ENCODE measurements around the gene NXT1. TPM values are rescaled to one million over a fixed set of nuclear protein-coding genes. Genes with fewer than 3 reads are reported as not detected.

The NXT1 gene
- total and polyA plus RNA-seq, 11 donors = 4.2 to 20.1 (median 9.1) TPM

DNA sequence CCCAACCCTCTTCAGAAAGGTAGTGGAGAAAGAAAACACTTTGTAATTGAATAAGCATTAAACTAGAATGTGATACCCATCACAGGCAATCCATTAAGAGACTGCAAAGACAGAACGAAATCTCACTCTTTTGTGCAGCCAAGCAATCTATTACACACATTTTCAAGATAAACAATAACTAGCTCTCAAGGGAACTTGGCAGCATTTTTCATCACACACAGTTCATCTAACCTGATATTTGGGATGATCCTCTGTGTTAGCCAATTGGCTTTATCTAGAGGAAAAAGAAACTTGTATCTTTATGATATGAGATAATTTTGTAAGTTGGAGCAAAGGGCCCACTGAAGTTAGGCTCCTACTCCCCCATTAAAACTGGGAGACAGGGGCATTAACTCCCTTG is 9.9 kb downstream of the NXT1 start:
- ATAC-seq (no peak), DNase-seq (no peak)
- peak overlapping the region; percentile 95 to 100 (median 100) for H3K27ac ChIP-seq
- peaks cover 0 to 18% (median 16%) of the 10 kb centered on the region in 9 donors for H3K36me3 ChIP-seq
- intact Hi-C loops (cut with DNase I) = loop anchor here in 9 of 10 donors (5.0 to 10.0 kb wide), 9 partner anchors 37 to 277 kb away; partner anchors contain the start of genes NAPB (in 4 of the 9), CST9 (in 2 of the 9) and CST3 (in 1 of the 9)
- H3K4me3 ChIP-seq = peak overlapping the region in 6 of 12 donors; percentile 69 to 94 (median 86)
- 35 to 62% (median 51%) methylated on average over 1 of the region's 1 CpG for WGBS, 4 donors
- no peaks in the 10 kb centered on the region for H3K27me3 ChIP-seq
- H3K9me3 ChIP-seq = no peaks in the 10 kb centered on the region
- TF ChIP-seq, protein P1, sequence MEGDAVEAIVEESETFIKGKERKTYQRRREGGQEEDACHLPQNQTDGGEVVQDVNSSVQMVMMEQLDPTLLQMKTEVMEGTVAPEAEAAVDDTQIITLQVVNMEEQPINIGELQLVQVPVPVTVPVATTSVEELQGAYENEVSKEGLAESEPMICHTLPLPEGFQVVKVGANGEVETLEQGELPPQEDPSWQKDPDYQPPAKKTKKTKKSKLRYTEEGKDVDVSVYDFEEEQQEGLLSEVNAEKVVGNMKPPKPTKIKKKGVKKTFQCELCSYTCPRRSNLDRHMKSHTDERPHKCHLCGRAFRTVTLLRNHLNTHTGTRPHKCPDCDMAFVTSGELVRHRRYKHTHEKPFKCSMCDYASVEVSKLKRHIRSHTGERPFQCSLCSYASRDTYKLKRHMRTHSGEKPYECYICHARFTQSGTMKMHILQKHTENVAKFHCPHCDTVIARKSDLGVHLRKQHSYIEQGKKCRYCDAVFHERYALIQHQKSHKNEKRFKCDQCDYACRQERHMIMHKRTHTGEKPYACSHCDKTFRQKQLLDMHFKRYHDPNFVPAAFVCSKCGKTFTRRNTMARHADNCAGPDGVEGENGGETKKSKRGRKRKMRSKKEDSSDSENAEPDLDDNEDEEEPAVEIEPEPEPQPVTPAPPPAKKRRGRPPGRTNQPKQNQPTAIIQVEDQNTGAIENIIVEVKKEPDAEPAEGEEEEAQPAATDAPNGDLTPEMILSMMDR (IDR thresholded peaks at IDR 0.05) = no peak
- TF ChIP-seq POLR2A (IDR thresholded peaks at IDR 0.05) = no peak
- H3K4me1 ChIP-seq = peaks cover 3 to 68% (median 46%) of the 10 kb centered on the region in 12 donors

DNA sequence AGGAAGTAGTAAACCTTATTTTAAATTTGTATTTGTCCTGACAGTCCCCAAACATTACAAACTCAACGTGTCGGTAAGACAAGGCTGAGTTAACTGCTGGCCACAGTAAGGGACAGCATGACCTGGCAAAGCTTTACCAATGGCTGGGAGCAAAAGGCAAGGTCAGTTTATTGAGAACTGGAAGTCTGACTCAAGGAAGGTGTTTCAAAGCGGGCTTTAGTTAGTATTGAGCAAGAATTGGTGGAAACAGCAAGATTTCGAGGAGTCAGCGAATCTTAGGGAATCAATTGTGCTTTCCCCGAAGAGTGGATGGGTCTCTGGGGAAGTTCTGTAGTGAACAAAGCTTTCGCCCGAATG is 10.5 kb downstream of the NXT1 start:
- H3K4me1 ChIP-seq = peaks cover 3 to 74% (median 51%) of the 10 kb centered on the region in 12 donors
- no peaks in the 10 kb centered on the region for H3K9me3 ChIP-seq
- H3K27ac ChIP-seq = peak overlapping the region; percentile 95 to 100 (median 100)
- ATAC-seq (no peak), DNase-seq (no peak)
- intact Hi-C loops (cut with DNase I) = loop anchor here in 9 of 10 donors (5.0 to 10.0 kb wide), 9 partner anchors 36 to 276 kb away; partner anchors contain the start of genes NAPB (in 4 of the 9), CST9 (in 2 of the 9) and CST3 (in 1 of the 9)
- no peak for TF ChIP-seq POLR2A (IDR thresholded peaks at IDR 0.05)
- TF ChIP-seq, protein P1 (IDR thresholded peaks at IDR 0.05) = no peak
- 2 to 5% (median 4%) methylated on average over 8 of the region's 8 CpGs for WGBS, 4 donors
- peaks cover 0 to 21% (median 18%) of the 10 kb centered on the region in 9 donors for H3K36me3 ChIP-seq
- H3K4me3 ChIP-seq = peak overlapping the region; percentile 24 to 94 (median 84)
- no peaks in the 10 kb centered on the region for H3K27me3 ChIP-seq

DNA sequence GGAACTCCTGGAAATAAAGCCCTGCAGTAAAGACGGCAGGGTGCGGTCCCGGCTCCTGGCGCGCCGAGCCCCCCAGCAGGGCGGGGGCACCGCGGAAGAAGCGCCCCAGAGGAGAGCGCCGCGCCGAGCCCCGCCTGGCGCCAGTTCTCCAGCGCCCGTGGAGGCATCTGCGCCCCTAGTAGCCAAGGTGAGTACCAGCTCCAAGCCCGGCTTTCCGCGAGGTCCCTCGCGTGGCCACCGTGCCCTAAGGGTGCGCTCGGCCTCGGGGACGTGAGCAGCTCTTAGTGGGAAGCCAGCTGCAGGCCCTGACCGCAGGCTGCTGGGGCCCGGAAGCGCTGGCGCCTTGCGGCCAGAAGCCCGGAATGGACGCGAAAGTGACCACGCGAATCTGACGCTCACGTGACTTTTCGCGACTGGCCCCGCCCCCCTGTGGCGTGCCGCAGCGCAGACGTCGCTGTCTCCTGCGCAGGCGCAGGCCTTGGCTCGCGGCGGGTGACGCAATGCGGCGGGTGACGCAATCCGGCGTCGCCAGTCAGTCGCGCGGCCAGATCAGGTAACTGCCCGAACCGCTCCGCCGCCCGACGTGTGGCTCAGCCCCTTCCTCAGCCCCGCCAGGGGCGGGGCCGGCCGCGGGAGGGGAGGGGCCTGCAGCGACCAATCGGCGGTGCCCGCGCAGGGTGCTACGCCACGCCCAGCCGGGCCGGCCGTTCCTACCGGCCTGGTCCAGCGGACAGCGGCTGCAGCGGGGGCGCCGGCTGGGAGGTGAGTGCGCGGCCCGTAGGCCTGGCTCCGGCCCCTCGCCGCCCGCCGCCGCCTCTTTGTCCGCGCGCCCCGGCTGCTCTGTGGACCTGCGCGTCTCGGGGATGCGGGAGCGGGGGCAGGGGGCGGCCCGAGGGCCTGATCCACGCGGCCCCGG is 11.1 kb downstream of the NXT1 start, which contains the start of gene GZF1:
GZF1 (plus strand) TSS at position 707 of the 916 bp plus-strand sequence. CDS start 2,202 bp downstream, outside the sequence.
- no peaks in the 10 kb centered on the region for H3K9me3 ChIP-seq
- intact Hi-C loops (cut with DNase I) = loop anchor here in 9 of 10 donors (2.0 to 10.0 kb wide), 10 partner anchors 36 to 276 kb away; partner anchors contain the start of genes NAPB (in 4 of the 9), CST9 (in 2 of the 9) and CST3 (in 1 of the 9)
- peak within 1 kb of the TSS; percentile 69 to 94 (median 86) for H3K4me3 ChIP-seq
- TF ChIP-seq POLR2A (IDR thresholded peaks at IDR 0.05) = peak; percentile 87 to 89
- TF ChIP-seq, protein P1 (IDR thresholded peaks at IDR 0.05) = peak in 7 of 12 donors; percentile 5 to 23 (median 15)
- H3K4me1 ChIP-seq = peaks cover 3 to 77% (median 56%) of the 10 kb centered on the region in 12 donors
- H3K27me3 ChIP-seq = no peaks in the 10 kb centered on the region
- H3K36me3 ChIP-seq = peaks cover 0 to 27% (median 22%) of the 10 kb centered on the region in 9 donors
- 0 to 2% (median 1%) methylated on average over 51 to 114 of the region's 114 CpGs for WGBS, 4 donors
- DNase-seq (peak; percentile 98 to 99 (median 99)), ATAC-seq (peak; percentile 82 to 93 (median 86))
- H3K27ac ChIP-seq = peak within 1 kb of the TSS; percentile 95 to 100 (median 100)

Measured in heart left ventricle (tissue), 16 donors.